NCI-H2227 (cell line): ENCODE results near the gene JOSD2.

Source experiments
- DNase-seq: peaks from one replicate; lab custom pipeline; 2025; ENCODE audit not compliant: unreplicated experiment; lab: John Stamatoyannopoulos, UW

The JOSD2 gene, protein sequence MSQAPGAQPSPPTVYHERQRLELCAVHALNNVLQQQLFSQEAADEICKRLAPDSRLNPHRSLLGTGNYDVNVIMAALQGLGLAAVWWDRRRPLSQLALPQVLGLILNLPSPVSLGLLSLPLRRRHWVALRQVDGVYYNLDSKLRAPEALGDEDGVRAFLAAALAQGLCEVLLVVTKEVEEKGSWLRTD

DNA sequence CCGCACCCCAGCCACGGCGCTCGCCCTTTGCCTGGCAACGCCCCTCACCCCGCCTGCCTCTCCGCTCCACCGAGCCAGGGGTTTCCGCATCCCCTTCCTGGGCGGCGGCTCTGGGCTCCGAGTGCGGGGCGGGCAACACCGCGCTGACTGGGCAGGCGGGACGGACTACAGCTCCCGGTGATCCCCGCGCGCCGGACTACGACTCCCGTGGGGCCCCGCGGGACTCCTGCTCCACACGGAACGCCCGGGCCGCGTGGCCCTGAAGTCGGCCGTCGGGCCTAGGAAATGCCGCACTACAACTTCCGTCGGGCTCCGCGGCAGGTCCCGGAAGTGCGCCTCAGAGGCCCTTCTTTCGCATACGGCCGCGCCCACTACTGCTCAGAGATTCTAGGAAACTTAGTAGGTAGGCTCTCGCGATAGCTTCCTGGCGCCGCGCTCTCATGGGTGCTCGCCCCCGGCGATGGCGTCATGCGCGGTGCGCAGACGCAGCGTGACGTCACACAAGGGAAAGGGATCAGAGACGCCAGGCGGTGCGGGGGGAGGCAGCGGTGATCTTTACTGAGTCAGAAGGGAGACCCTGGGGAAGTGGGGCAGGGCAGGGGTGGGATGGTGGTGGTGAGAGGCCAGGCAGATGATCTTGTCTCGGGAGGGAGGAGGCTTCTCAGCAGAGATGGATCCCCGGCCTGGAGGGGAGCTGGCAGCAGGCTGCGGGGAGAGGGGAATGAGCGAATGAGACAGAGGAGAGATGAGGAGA is at the start of gene JOSD2:
Gene JOSD2 (minus strand): TSS at position 123 of the 754 bp plus-strand sequence. CDS start 760 bp downstream, outside the sequence.
- DNase-seq: peak; percentile 99

DNA sequence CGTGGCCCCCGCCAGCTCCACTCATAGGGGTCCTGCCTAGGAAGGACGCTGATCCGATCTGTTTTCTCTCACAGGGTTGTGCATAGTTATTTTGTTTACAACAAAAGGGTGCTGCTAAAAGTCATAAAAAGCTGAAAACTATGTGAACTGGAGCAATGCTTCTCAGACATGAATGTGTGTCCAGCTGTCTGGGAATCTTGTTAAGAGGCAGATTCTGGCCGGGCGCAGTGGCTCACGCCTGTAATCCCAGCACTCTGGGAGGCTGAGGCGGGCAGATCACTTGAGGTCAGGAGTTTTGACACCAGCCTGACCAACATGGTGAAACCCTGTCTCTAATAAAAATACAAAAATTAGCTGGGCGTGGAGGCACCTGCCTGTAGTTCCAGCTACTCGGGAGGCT is 48.6 kb upstream of the JOSD2 start:
- DNase-seq: no peak

DNA sequence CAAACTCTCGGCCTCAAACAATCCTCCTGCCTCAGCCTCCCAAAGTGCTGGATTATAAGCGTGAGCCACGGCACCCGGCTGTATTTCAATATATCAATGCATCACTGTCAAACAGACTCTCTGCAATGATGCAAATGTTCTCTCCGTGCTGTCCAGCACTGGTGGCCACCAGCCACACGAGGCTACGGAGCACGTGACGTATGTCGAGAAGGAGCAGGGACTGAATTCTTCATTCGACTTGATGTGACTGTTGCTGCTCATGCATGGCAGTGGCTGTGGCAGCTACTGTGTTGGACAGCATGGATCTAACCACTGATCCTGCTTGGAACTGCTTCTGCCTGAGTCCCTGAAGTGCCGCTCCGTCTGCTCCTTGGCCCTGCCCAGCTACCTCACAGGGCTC is 47.5 kb upstream of the JOSD2 start:
- no peak for DNase-seq

DNA sequence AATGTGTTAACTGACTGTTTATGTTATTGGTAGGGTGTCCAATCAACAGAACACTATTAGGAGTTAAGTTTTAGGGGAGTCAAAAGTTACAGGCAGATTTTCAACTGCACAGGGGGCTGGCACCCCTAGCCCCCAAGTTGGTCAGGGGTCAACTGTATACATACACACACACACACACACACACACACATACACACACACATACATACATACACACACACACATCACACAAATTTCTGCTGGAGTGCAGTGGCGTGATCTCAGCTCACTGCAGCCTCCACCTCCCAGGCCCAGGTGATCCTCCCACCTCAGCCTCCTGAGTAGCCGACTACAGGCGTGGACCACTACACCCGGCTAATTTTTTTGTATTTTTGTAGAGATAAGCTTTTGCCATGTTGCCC is 47.0 kb upstream of the JOSD2 start:
- DNase-seq: no peak

DNA sequence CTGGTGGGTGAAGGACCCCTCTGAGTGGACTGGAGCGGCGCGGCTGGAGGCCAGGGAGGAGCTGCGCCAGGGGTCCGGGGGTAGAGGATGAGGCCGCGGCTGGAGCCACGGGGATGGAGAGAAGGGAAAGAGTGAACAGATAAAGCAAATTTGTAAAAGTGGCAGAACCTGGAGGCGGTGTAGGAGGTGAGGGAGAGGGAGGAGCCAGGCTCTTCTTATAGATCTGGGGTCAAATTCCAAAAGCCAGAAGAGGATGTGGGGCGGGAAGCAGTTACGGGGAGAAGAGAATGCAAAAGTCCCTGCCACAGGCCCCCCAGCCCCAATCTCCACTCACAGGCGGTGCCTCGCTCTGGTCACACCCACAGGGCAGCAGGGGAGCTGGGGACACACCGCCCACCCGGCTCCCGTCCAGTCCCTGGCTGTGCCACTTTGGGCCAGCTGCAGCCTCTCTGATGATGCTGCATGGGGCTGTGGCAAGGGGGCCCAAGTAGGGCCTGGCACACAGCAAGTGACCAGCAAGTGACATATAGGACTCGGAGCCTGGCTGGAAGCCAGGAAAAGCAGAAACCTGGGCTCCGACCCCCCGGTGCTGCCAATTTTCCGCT is 46.1 kb upstream of the JOSD2 start:
- DNase-seq: no peak

DNA sequence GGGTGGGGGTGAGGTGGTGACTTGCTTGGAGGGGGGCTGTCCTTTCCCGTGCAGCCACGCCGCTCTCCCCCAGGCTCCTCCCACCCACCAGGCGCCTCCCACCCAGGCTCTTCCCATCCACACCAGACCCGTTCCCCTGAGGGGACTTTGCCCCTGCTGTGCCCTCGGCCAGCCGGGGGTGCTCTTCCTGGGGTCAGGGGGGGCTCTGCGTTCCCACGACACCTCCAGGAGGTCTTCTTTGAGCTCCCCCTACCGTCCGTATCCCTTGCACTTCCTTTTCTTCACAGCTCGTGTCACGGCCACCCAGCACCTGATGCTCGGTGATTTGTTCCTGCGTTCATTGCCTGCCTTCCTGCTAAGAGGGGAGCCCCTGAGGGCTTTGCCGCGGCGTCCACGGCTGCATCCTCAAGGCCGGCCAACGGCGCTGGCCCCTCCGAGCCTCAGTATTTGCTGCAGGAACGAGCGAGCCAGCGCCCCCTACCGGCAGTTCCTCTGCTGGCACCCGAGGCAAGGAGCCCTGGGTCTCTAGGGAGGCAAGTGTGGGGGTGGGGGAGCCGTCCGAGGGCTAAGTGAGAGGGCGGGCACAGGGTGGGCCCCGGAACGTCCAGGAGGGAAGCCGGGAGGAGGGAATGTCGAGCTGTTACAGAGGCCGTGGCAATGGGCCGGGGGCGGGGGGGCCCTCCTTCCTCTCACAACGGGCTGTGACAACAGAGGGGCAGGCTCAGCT is 45.5 kb upstream of the JOSD2 start:
- DNase-seq: peak; percentile 89

DNA sequence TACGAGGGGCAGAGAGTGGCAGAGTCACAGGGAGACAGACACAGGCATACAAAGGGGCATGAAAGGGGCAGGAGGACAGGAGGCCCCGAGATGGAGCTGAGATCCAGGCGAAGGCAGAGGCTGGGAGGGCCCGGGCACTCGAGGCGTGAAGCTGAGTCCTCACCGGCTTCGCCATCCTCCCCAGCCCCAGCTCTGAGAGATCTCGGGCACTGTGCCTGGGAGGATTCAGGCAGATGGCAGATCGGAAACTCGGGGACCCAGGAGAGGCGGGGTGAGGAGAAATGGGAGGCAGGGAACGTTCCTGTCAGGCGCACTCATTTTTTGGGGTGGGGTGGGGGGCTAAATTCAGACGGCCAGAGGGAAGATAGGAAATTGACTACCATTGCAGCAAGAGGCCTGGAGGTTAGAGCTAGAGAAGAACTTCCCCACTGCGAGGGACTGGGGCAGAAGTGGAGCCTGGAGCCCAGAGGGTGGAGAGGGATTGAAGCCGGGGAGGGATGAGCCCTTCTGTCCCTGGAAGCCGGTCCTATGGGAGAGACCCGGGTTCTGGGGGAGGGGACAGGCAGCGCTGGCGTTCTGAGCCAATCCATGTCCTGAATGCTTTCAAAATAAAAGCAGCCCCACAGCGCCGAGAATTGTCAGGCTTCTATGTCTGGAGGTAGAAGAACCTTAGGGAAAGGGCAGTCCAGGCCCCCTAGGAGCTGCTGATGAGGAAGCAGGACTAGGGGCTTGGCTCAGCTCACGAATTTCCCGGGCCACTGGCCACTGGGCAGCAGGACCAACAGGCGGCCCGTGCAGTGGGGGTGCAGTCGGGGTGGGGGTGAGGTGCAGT is 44.7 kb upstream of the JOSD2 start:
- DNase-seq: peak; percentile 59

DNA sequence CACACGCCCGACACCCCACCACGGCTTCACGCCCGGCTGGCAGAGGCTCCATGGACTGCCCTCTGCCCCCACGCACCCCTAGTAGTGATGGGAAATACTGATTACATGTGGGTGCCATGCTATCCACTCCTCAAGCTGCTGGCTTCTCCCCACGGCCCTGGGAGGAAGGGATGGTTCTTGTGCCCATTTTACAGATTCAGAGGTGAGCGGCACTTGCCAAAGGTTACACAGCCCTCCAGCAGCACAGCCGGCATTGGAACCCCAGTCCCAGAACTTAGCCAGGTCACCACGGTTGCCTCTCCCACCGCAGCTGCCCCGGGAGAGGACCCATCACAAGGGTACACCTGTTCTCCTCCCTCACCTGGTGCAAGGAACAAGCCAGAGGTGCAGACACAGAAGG is 44.0 kb upstream of the JOSD2 start:
- DNase-seq: no peak

DNA sequence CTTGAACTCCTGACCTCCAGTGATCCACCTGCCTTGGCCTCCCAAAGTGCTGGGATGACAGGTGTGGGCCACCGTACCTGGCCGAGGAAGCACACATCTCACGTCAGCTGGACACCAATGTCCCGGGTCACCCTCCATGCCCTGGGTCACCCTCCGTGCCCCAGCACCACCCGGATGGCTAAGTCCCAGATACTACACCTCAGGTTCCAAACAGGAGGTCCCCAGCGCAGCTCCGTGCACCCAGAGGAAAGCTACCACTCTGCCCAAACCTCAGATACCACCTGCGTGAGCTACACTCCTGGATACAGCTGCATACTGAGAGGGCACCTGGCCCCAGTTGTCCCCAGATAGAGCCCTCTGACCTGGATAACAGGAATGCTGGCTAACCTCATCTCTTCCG is 43.2 kb upstream of the JOSD2 start:
- DNase-seq: no peak

DNA sequence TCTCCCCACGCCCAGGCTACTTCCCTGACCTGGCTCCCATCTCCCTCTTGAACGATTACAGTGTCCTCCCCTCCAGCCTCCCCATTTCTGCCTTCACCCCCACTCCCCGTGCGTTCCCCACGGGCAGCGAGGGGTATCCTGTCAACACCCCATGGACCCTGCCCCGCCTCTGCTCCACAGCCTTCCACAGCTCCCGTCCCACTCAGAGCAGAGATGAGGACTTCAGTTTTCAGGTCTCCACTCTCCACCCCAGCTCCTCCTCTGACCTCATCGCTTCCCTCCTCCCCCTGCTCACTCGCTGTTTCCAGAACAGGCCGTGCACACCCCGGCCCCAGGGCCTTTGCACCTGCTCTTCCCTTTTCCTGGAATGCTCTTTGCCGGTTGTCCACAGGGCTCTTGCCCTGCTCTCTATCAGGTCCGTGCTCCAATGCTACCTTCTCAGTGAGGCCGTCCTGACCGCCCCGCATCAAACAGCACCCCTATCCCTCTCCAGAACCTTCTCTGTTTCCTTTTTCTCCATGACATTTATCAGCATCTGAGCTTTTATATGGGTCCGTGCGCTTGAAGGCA is 42.2 kb upstream of the JOSD2 start:
- DNase-seq: no peak

DNA sequence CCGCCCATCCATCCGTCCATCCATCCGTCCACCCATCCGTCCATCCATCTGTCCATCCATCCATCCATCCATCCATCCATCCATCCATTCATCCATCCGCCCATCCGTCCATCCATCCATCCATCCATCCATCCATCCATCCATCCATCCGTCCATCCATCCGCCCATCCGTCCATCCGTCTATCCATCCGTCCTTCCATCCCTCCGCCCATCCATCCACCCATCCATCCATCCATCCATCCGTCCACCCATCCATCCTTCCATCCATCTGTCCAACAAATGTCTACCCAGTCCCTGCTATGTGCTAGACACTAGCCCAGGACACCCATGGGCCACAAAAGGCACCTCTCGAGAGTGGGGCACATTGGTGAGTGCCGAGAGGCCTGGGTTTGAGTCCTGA is 41.5 kb upstream of the JOSD2 start:
- no peak for DNase-seq

DNA sequence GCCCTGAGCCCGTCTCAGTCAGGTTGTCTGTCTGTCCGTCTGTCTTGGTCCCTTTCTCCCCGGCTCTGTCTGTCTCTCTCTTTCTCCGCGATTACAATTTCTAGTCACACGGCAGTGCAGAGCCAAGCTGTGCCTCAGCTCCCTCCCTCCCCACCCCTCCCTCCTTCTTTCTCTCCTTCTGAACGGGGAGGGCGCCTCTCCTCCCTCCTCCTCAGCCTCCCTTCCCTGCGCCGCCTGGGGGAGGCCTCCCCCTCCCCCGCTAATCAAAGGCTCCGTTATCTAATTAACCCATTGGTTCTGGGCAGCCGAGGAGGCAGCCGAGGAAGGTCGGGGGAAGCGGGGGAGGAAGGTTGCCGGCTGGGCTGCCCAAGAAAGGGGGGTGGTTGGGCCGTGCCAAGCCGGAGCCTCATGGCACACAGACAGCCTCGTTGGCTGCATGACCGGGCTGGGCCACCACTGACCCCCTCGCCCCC is 40.8 kb upstream of the JOSD2 start:
- peak; percentile 58 for DNase-seq

DNA sequence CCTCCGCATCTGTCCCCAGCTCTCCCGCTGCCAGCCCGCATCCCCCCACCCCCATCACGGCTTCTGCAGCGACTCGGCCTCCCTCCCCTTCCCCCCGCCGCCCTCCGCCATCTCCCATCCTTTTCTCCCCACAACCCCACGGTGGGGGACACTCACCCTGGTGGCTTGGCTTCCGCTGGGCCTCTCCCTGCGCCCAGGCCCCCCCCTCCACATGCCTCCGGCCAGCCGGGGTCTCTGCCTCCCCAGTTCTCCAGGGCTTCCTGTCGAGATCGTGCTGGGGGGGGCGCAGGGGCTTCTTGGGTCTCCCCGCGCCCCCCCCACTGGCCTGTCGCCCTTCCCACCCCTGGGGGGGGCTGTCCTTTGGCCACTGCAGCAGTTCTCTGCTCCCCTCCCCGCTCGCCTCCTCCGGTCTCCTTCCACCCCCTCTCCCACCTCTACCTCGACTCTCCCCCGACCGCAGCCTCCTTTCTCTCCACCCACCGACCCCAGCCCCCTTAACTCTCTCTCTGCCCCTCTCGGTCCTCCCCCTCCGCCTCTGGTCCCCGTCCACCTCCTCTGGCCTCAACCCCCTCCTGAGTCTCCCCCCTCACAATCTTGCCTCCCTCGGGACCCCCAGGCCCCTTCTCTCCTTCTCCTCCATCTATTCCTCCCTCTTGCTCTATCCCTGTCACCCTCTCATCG is 40.2 kb upstream of the JOSD2 start:
- DNase-seq: no peak

DNA sequence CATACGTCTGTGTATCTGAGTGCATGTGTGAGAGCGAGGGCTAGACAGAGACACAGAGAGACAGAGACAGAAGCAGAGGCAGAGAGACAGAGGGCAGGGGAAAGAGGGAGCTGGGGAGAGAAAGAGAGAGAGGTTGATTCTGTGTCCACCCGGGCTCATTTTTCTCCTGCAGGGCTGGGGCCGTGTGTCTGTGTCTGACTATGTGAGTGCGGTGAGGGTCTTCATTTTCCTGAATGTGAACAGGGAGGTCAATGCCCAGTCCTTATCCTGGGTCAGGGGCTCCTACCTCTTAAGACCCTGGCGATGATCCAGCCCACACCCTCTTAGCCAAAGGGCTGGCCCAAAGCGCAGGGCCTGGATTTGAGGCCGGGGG is 39.6 kb upstream of the JOSD2 start:
- no peak for DNase-seq

DNA sequence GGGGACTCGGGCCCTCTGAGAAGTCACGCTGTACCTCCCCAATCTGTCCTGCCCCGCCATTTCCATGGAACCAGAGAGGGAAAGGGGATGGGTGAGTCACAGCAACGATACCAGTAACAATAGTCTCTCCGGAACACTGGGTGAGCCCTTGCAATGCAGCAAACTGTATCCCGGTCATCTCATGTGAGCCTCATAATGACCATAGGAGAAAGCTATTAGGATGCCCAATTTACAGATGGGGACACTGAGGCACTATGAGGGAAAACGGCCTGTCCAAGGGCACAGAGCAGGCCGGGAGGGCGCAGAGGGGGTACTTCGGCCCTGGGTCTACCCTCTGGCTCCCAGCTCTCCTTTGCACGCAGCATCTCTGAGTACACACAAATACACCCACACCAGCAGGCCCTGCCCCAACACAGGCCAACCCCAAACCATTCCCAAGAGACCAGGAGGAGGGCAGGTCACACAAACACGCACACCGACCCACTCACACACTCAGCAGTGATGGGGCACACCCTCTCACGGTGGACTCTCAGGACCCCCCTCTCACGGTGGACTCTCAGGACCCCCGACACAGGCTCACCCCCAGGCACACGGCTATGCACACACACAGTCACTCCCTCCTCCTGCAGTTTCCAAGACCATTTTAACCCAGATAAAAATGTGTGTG is 39.1 kb upstream of the JOSD2 start:
- DNase-seq: no peak

DNA sequence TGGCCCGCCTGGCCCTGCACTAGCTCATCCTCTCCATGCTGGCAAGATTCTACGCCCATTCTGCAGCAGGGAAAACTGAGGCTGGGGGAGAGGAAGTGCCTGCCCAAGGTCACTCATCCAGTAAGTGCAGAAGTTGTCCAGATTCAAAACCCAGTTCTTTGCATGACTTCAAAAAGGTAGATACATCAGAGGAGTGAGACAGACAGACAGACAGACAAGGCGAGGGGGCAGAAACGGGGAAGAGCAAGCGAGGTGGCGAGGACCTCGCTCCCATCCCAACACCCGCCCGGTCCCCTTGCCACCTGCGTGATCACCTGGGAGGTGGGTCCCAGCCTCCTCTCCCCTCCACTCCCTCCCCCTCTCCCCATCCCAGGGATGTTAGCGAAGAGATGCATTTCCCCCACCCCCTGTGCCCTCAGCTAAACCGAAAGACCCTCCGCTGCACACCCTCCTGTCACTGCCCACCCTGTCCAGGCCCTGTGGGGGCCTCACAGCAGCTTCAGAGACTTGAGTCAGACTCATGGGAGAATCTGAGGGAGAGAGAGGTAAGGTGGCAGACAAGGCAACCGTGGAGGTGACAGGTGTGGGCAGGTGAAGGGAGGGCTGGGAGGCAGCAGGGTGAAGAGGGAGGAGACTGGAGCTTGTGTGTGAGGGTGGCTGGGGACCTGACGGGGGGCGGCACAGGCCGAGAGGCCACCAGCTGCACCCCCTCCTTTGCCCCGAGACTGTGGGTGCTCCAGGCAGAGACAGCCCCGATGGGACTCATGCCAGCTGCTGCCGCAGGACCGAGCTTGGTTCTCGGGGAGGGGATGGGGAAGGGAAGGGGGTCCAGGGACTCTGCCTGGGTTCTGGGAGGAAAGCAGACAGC is 38.3 kb upstream of the JOSD2 start:
- DNase-seq: no peak

DNA sequence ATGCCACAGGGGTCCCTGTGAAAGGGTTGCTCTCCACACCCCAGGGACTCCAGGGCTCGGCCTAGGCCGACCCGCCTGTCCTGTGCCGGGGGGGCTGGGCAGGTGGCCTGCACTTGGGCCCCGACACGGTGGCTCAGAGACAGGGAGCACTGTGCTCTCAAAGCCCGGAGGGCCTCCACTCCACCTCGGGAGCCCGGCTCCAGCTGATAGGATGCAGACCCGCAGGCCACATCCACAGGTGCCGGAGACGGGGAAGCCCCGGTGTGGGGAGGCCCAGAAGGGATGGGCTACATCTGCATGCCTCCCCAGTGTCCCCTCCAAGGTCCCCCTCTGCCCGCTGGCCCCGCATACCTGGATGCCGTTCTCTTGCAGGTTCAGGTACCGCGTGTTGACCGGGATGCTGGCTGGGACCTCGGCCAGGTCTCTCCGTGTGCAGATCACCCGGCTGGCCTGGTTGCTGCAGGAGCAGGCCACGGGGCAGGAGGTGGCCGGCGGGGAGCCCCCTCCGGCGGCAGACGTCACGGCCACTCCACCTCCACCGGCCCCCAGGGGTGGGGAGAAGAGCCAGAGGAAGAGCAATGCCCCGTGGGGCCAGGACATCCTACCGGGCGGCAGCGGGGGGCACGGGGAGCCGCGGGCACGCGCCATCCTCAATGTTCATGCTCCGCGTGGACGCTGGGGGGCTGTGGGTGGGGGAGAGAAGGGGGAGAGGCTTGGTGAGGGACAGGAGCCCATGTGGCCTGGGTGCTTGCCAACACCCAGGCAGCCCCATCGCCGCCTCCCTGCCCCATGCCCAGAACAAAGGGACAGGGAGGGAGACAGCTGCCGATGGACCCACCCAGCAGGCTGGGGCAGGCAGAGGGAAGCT is 37.4 kb upstream of the JOSD2 start:
- DNase-seq: no peak
